Activated CD4-positive, alpha-beta T cell treated with anti-CD3 and anti-CD28 coated beads, Interleukin-2, amount 50 U/mL, for 4 hours (primary cell): ENCODE results near the gene SLC19A1.
"Not testable (repeated sequence)": the region's sequence is repeated elsewhere in the genome, so short reads cannot be mapped to it uniquely, and the experiment has no call there.

Experiments used
- DNase-seq, 2 experiments: peaks; one replicate each; pipeline ENCODE4 v3.0.0-alpha.2; 2020

Gene SLC19A1

DNA sequence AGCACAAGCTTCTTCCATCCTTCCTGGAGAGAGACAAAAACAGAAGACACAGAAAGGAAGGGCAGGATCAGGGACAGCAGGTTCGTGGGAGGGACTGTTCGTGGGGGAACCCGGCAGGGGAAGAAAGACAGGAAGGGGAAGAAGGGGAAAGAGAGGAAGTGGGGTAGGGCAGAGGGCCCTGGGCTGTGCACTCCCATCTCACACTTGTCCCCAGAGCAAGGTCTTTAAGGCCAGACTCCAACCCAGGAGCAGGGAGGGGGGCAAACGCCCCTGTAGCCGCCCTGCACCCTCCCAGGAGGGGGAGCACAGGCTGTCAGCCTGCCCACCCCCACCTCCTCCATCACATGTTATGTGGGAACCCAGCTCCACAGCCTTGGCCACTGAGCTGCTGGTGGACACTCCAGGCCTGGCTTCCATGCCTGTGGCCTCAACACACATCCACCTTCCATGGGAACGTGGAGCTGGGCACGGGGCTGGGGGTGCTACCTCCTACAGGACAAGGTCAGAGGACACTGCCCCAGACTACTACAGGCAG lies 9.3 kb downstream of the SLC19A1 start:
- DNase-seq, result no peak

- no peak for DNase-seq
Observed at GRCh38 chr21:45531393-45532215, 10.6 kb downstream of the SLC19A1 start.

- not testable (repeated sequence) for DNase-seq
Observed at GRCh38 chr21:45531114-45531392, 11.2 kb downstream of the SLC19A1 start.

GRCh38 chr21:45530423-45531113 lies 11.7 kb downstream of the SLC19A1 start:
- DNase-seq, result no peak

- DNase-seq, result no peak
Observed at GRCh38 chr21:45529785-45530422, 12.3 kb downstream of the SLC19A1 start.

- DNase-seq, result no peak
Observed at GRCh38 chr21:45528981-45529784, 13.1 kb downstream of the SLC19A1 start.

GRCh38 chr21:45528028-45528705 lies 14.1 kb downstream of the SLC19A1 start:
- DNase-seq, result no peak

- not testable (repeated sequence) for DNase-seq
Observed at GRCh38 chr21:45527151-45527999, 14.9 kb downstream of the SLC19A1 start.

DNA sequence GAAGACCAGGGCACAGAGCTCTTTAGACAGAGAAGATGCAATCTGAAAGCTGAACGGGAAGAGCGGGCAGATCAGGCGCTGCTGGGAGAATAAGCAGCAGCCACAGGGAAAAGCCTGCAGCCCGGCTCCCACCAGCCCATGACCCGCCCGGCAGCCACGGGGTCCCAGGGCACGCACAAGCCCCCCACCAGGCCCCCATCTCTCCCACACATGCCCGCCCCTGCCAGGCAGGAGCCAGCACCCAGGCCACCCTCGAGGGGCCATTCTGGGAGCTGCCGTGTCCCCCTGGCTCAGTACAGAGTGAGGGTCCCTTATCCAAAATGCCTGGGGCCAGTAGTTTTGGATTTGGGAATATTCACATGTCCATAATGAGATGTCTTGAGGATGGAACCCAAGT lies 16.3 kb downstream of the SLC19A1 start:
- DNase-seq, result no peak

GRCh38 chr21:45525153-45525909 lies 16.9 kb downstream of the SLC19A1 start:
- no peak for DNase-seq

DNA sequence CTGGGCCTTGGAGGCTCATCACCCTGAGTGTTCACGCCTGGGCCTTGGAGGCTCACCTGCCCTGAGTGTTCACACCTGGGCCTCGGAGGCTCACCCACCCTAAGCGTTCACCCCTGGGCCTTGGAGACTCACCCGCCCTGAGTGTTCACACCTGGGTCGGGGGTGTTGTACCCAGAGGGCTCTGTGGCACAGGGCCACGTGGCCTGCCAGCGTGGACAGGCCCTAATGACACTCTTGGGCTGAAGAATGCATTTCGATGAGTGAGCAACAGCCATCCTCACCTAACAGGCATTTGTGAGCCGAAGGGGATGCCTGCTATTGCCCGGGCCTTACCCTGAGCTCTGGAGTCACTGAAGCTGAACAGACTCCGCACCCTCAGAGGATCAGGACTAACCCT lies 17.5 kb downstream of the SLC19A1 start:
- no peak for DNase-seq

- no peak for DNase-seq
Observed at GRCh38 chr21:45523411-45524101, 18.7 kb downstream of the SLC19A1 start.

GRCh38 chr21:45522986-45523385 lies 19.3 kb downstream of the SLC19A1 start:
- no peak for DNase-seq

- no peak for DNase-seq
Observed at GRCh38 chr21:45522381-45522780, 19.9 kb downstream of the SLC19A1 start.

DNA sequence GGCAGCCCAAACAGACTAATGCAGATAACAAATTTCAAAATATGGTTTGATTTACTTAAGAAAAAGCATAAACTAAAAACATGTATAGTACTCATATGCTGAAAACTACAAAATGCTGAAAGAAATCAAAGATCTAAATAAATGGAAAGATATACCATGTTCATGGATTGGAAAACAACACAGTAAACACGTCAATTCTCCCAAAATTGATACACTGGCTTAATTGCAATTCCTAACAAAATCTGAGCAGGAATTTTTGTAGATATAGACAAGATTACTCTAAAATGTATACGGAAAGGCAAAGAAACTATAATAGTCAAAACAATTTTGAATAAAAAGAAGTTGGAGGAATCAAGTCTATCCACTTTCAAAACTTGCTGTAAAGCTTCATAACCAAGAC lies 21.0 kb downstream of the SLC19A1 start:
- DNase-seq, result no peak

- DNase-seq, result no peak
Observed at GRCh38 chr21:45519182-45519581, 23.1 kb downstream of the SLC19A1 start.

DNA sequence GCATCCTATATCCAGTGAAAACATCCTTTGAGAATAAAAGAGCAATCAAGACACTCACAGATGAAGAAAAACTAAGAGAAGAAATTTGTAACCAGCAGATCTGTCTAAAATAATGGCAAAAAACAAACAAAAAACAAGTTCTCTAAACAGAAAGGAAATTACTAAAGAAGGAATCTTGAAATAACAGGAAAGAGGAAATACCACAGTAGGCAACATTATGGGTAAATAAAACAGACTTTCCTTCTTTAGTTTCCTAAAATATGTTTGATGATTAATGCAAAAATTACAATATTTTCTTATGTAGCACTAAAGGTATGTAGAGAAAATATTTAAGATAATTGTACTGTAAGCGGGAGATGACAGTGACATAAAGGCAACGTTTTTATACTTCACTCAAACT lies 23.5 kb downstream of the SLC19A1 start:
- no peak for DNase-seq

GRCh38 chr21:45517249-45518065 lies 24.8 kb downstream of the SLC19A1 start:
- no peak for DNase-seq

DNA sequence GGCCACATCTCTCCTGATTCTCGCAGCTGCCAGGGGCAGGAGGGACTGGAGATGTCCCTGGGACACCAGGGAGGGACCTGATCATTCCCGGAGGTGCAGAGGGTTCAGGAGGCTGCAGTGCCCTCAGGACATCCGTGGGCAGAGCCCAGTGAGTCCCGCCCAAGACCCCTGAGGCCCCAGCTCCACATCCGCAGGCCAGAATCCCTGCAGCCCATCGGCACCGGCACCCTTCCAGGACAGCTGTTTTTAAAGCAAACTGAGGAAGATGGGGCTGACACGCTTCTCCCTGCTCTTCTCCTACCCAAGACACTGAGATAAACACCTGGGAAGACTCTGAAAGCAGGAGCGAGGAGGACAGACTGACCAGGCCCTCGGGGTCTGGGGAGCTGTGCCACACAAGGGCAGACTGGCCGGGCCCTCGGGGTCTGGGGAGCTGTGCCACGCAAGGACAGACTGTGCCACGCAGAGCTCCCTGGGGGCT lies 25.5 kb downstream of the SLC19A1 start:
- DNase-seq, result no peak
